Mesenchymal stem cell (in vitro differentiated cells and primary cell): ENCODE results near the gene PCDHB15.

Experiments used
- DNase-seq: peaks from one replicate; pipeline ENCODE4 v3.0.0-alpha.2; 2013
- H2AFZ ChIP-seq: one replicate; pipeline ENCODE4 v1.6.1; 2013; ENCODE audit warnings: low read depth, mild to moderate bottlenecking, control low read depth, inconsistent platforms, low read length, moderate library complexity
- H2AK5ac ChIP-seq: 2 replicates; pipeline ENCODE4 v1.6.1; 2013; ENCODE audit warnings: low read length, moderate library complexity, mild to moderate bottlenecking, inconsistent platforms; ENCODE audit not compliant: severe bottlenecking
- H2BK120ac ChIP-seq: one replicate; pipeline ENCODE4 v1.6.1; 2013; ENCODE audit warnings: low read depth, mild to moderate bottlenecking, inconsistent platforms, low read length, moderate library complexity
- H2BK12ac ChIP-seq, 2 experiments: one replicate each; pipeline ENCODE4 v1.6.1; 2013; ENCODE audit warnings: inconsistent platforms in 2 of 2, low read length in 2 of 2, mild to moderate bottlenecking in 2 of 2, moderate library complexity in 2 of 2, control low read depth in 1 of 2
- H2BK15ac ChIP-seq: one replicate; pipeline ENCODE4 v1.6.1; 2013; ENCODE audit warnings: mild to moderate bottlenecking, low read depth, inconsistent platforms; ENCODE audit not compliant: poor library complexity, severe bottlenecking
- H2BK5ac ChIP-seq: 2 replicates; pipeline ENCODE4 v1.6.1; 2013; ENCODE audit warnings: low read depth, mild to moderate bottlenecking, low read length, control low read depth, inconsistent platforms; ENCODE audit not compliant: poor library complexity, severe bottlenecking
- H3K14ac ChIP-seq, 2 experiments: one replicate each; pipeline ENCODE4 v1.6.1; 2013; ENCODE audit warnings: inconsistent platforms in 2 of 2, low read length in 2 of 2, control low read depth in 1 of 2, mild to moderate bottlenecking in 1 of 2, moderate library complexity in 1 of 2
- H3K18ac ChIP-seq, 2 experiments: one replicate each; pipeline ENCODE4 v1.6.1; 2013; ENCODE audit warnings: inconsistent platforms in 2 of 2, low read length in 2 of 2, control low read depth in 1 of 2, low read depth in 1 of 2, mild to moderate bottlenecking in 1 of 2
- H3K23ac ChIP-seq, 2 experiments: one replicate each; pipeline ENCODE4 v1.6.1; 2013; ENCODE audit warnings: inconsistent platforms in 2 of 2, low read length in 2 of 2, mild to moderate bottlenecking in 2 of 2, moderate library complexity in 2 of 2, control low read depth in 1 of 2
- H3K27ac ChIP-seq: 2 replicates; pipeline ENCODE4 v1.5.1; 2013; ENCODE audit warnings: mild to moderate bottlenecking, moderate library complexity, low read length, control low read depth, inconsistent platforms; ENCODE audit not compliant: poor library complexity, severe bottlenecking
- H3K27me3 ChIP-seq, 2 experiments: 2 replicates each; pipeline versions ENCODE4 v1.6.1 to v1.7.0; 2013; ENCODE audit warnings: low read length in 2 of 2, mild to moderate bottlenecking in 2 of 2, moderate library complexity in 2 of 2, control low read depth in 1 of 2, inconsistent platforms in 1 of 2; ENCODE audit not compliant: control insufficient read depth in 1 of 2, insufficient read depth in 1 of 2
- H3K36me3 ChIP-seq, 2 experiments: 2 replicates each; pipeline versions ENCODE4 v1.6.1 to v1.7.0; 2013; ENCODE audit warnings: low read length in 2 of 2, control low read depth in 1 of 2, inconsistent platforms in 1 of 2, low read depth in 1 of 2, mild to moderate bottlenecking in 1 of 2; ENCODE audit not compliant: insufficient read depth in 2 of 2, control insufficient read depth in 1 of 2
- H3K4ac ChIP-seq, 2 experiments: one replicate each; pipeline ENCODE4 v1.6.1; 2013; ENCODE audit warnings: inconsistent platforms in 2 of 2, low read length in 2 of 2, mild to moderate bottlenecking in 2 of 2, moderate library complexity in 2 of 2, control low read depth in 1 of 2, low read depth in 1 of 2
- H3K4me1 ChIP-seq: 2 replicates; pipeline ENCODE4 v1.6.1; 2013; ENCODE audit warnings: low read depth, low read length, control low read depth; ENCODE audit not compliant: control insufficient read depth, insufficient read depth
- H3K4me2 ChIP-seq: 2 replicates; pipeline ENCODE4 v1.6.1; 2013; ENCODE audit warnings: low read length, mild to moderate bottlenecking, inconsistent platforms; ENCODE audit not compliant: poor library complexity, severe bottlenecking
- H3K4me3 ChIP-seq, 2 experiments: 2 replicates each; pipeline versions ENCODE4 v1.5.1 to v1.7.0; 2013; ENCODE audit warnings: low read length in 2 of 2, mild to moderate bottlenecking in 2 of 2, control low read depth in 1 of 2, low read depth in 1 of 2; ENCODE audit not compliant: insufficient read depth in 1 of 2
- H3K79me1 ChIP-seq: replicated peaks from 2 replicates; pipeline ENCODE4 v1.6.1; 2013; ENCODE audit warnings: mild to moderate bottlenecking, control low read depth, low read length, inconsistent platforms; ENCODE audit not compliant: poor library complexity, severe bottlenecking
- H3K9ac ChIP-seq: 2 replicates; pipeline ENCODE4 v1.7.0; 2013; ENCODE audit warnings: mild to moderate bottlenecking, low read length, moderate library complexity
- H3K9me3 ChIP-seq: 2 replicates; pipeline ENCODE4 v1.7.0; 2013; ENCODE audit warnings: mild to moderate bottlenecking, low read length; ENCODE audit not compliant: control insufficient read depth
- H4K8ac ChIP-seq: one replicate; pipeline ENCODE4 v1.6.1; 2013; ENCODE audit warnings: inconsistent platforms, mild to moderate bottlenecking, low read length, moderate library complexity
- H4K91ac ChIP-seq: one replicate; pipeline ENCODE4 v1.6.1; 2013; ENCODE audit warnings: mild to moderate bottlenecking, low read length, inconsistent platforms
- WGBS: methylation state at CpG from one replicate; pipeline ENCODE4 v1.1.7; 2013; ENCODE audit warnings: mixed read lengths; 5-methylcytosine and 5-hydroxymethylcytosine counted together

Gene PCDHB15

GRCh38 chr5:141298376-141298775 lies 53.2 kb downstream of the PCDHB15 start:
- H3K36me3 ChIP-seq = peaks cover 2% of the 10 kb centered on the region in 2 experiments
- no peak for DNase-seq
- H3K9me3 ChIP-seq = peaks cover 84% of the 10 kb centered on the region
- no peak overlapping the region for H3K18ac ChIP-seq
- no peak overlapping the region for H2BK12ac ChIP-seq
- no peaks in the 10 kb centered on the region for H3K4me1 ChIP-seq
- H3K9ac ChIP-seq = no peak overlapping the region
- no peak overlapping the region for H3K4ac ChIP-seq
- no peak overlapping the region for H3K23ac ChIP-seq
- H2AFZ ChIP-seq = no peak overlapping the region
- H3K27me3 ChIP-seq = no peaks in the 10 kb centered on the region
- no peak overlapping the region for H4K91ac ChIP-seq
- no peak overlapping the region for H2BK120ac ChIP-seq
- H3K27ac ChIP-seq = no peak overlapping the region
- no peak overlapping the region for H3K4me2 ChIP-seq
- WGBS = 82% methylated on average over 4 of the region's 4 CpGs
- H4K8ac ChIP-seq = no peak overlapping the region
- H3K4me3 ChIP-seq = no peak overlapping the region
- H2BK15ac ChIP-seq = no peak overlapping the region
- no peak overlapping the region for H2BK5ac ChIP-seq
- H3K14ac ChIP-seq = no peak overlapping the region
- H3K79me1 ChIP-seq = peaks cover 15% of the 10 kb centered on the region
- no peak overlapping the region for H2AK5ac ChIP-seq
